GM12873 (cell line): Measurements from ENCODE around the gene UBA7.

Experiments
- CTCF ChIP-seq: IDR thresholded peaks from 2 replicates; pipeline ENCODE4 v1.5.1; 2012; ENCODE audit warnings: low read depth, mild to moderate bottlenecking, moderate library complexity, low read length, control low read depth; ENCODE audit not compliant: insufficient read depth; ENCODE audit errors: missing control alignments

Gene UBA7

GRCh38 chr3:49826016-49826415 lies 12.3 kb upstream of the UBA7 start:
- no peak for TF ChIP-seq CTCF

GRCh38 chr3:49812916-49813496 lies 747 bp downstream of the UBA7 start:
- no peak for TF ChIP-seq CTCF

GRCh38 chr3:49807431-49808114 lies 6.2 kb downstream of the UBA7 start:
- no peak for TF ChIP-seq CTCF

- TF ChIP-seq CTCF, result no peak
Measured at GRCh38 chr3:49806850-49807249, 6.9 kb downstream of the UBA7 start.

GRCh38 chr3:49805897-49806701 lies 7.7 kb downstream of the UBA7 start:
- no peak for TF ChIP-seq CTCF

- no peak for TF ChIP-seq CTCF
Measured at GRCh38 chr3:49805367-49805782, 8.4 kb downstream of the UBA7 start.
